Endothelial cell of umbilical vein (primary cell): Measurements from ENCODE around the gene EIF3A. TPM values are rescaled to one million over a fixed set of nuclear protein-coding genes. Genes with fewer than 3 reads are reported as not detected.

Source experiments
- BruUV-seq: library from RNA; stranded (reverse); fragments of 400-500 nt; replicated peaks from 2 replicates; lab custom pipeline; 2021; lab: Mats Ljungman, UMichigan
- CTCF ChIA-PET: fragments of 300-600, 350-600 bp; sonication (Branson Sonifier 250); formaldehyde crosslinking; loops from one replicate; lab custom pipeline; 2021; ENCODE audit warnings: antibody characterized with exemption, inconsistent platforms; lab: Charles Lee
- POLR2A ChIA-PET: fragments of 300-600, 350-600 bp; sonication (Branson Sonifier 250); formaldehyde crosslinking; loops from one replicate; lab custom pipeline; 2021; ENCODE audit warnings: antibody characterized with exemption, inconsistent platforms; lab: Charles Lee
- DNase-seq: peaks from one replicate; pipeline ENCODE4 v3.0.0-alpha.2; 2011; ENCODE audit warnings: low read depth, low spot score
- FAIRE-seq: peaks from 2 replicates; lab custom pipeline; 2011; peaks lifted over from hg19 to GRCh38; lab: Jason Lieb, UNC
- H2AFZ ChIP-seq: 2 replicates; pipeline ENCODE4 v1.6.0; 2012; ENCODE audit warnings: low read depth, low read length, control low read depth, inconsistent platforms
- H3K27ac ChIP-seq: 2 replicates; pipeline ENCODE4 v1.5.1; 2011; ENCODE audit warnings: low read depth, mild to moderate bottlenecking, control low read depth, low read length, moderate library complexity; ENCODE audit not compliant: insufficient read depth
- H3K27me3 ChIP-seq, 2 experiments: 2 replicates each; pipeline versions ENCODE4 v1.6.0 to v1.6.1; 2011; ENCODE audit warnings: low read length in 2 of 2, mixed read lengths in 1 of 2; ENCODE audit not compliant: control insufficient read depth in 2 of 2, insufficient read depth in 2 of 2
- H3K36me3 ChIP-seq, 2 experiments: 2 replicates in 1 of 2; 3 replicates in 1 of 2; pipeline ENCODE4 v1.5.1; 2011; ENCODE audit warnings: low read length in 2 of 2, mild to moderate bottlenecking in 1 of 2, moderate library complexity in 1 of 2; ENCODE audit not compliant: control insufficient read depth in 2 of 2, insufficient read depth in 2 of 2; ENCODE audit errors: extremely low read depth in 1 of 2
- H3K4me1 ChIP-seq: 3 replicates; pipeline ENCODE4 v1.5.1; 2011; ENCODE audit warnings: mild to moderate bottlenecking, low read length; ENCODE audit not compliant: control insufficient read depth, insufficient read depth; ENCODE audit errors: extremely low read depth
- H3K4me2 ChIP-seq: 2 replicates; pipeline ENCODE4 v1.6.1; 2011; ENCODE audit warnings: low read length, control low read depth, mixed read lengths; ENCODE audit not compliant: insufficient read depth
- H3K4me3 ChIP-seq, 3 experiments: fragments of 200-600 bp in 1 of 3; sonication (generic), shearing (Covaris generic) in 1 of 3; replicated peaks in 1 of 3; 2 replicates each; pipeline ENCODE4 v1.5.1; 2011 to 2016; ENCODE audit warnings: control low read depth in 3 of 3, low read length in 3 of 3, mild to moderate bottlenecking in 2 of 3, inconsistent platforms in 1 of 3, low read depth in 1 of 3, moderate library complexity in 1 of 3; ENCODE audit not compliant: insufficient read depth in 1 of 3
- H3K79me2 ChIP-seq: 2 replicates; pipeline ENCODE4 v1.6.0; 2012; ENCODE audit warnings: low read length, inconsistent platforms; ENCODE audit not compliant: control insufficient read depth, insufficient read depth
- H3K9ac ChIP-seq: replicated peaks from 2 replicates; pipeline ENCODE3; 2011; ENCODE audit warnings: low read length, control low read depth; ENCODE audit not compliant: insufficient read depth; ENCODE audit errors: extremely low read depth
- H3K9me1 ChIP-seq: replicated peaks from 3 replicates; pipeline ENCODE4 v1.6.0; 2011; ENCODE audit warnings: mild to moderate bottlenecking, low read length; ENCODE audit not compliant: control insufficient read depth, insufficient read depth; ENCODE audit errors: extremely low read depth
- H3K9me3 ChIP-seq: replicated peaks from 2 replicates; pipeline ENCODE4 v1.5.1; 2012; ENCODE audit warnings: low read length, inconsistent platforms; ENCODE audit not compliant: control insufficient read depth, insufficient read depth
- H4K20me1 ChIP-seq: replicated peaks from 2 replicates; pipeline ENCODE3; 2011; ENCODE audit warnings: mild to moderate bottlenecking, low read length; ENCODE audit not compliant: control insufficient read depth, insufficient read depth; ENCODE audit errors: extremely low read depth
- EZH2 ChIP-seq: IDR thresholded peaks from 2 replicates; pipeline ENCODE4 v1.6.1; 2012; ENCODE audit warnings: borderline replicate concordance, low read depth, mild to moderate bottlenecking, moderate library complexity, low read length, inconsistent platforms; ENCODE audit not compliant: severe bottlenecking
- FOS ChIP-seq: IDR thresholded peaks from 2 replicates; pipeline ENCODE4 v1.6.1; 2011; ENCODE audit warnings: mild to moderate bottlenecking, low read length, moderate library complexity, borderline replicate concordance; ENCODE audit not compliant: insufficient read depth
- GATA2 ChIP-seq: IDR thresholded peaks from 2 replicates; pipeline ENCODE4 v1.7.0; 2011; ENCODE audit warnings: low read depth, mild to moderate bottlenecking, moderate library complexity, mixed read lengths, low read length; ENCODE audit not compliant: insufficient read length, insufficient read depth
- JUN ChIP-seq: IDR thresholded peaks from 2 replicates; pipeline ENCODE4 v1.6.1; 2011; ENCODE audit warnings: borderline replicate concordance, low read depth; ENCODE audit not compliant: insufficient read length, insufficient read depth
- MYC ChIP-seq: IDR thresholded peaks from one replicate; pipeline ENCODE4 v1.6.1; 2011; ENCODE audit warnings: mild to moderate bottlenecking, low read depth, low read length
- POLR2A ChIP-seq: IDR thresholded peaks from 2 replicates; pipeline ENCODE4 v1.6.1; 2012; ENCODE audit warnings: low read depth, mild to moderate bottlenecking, control low read depth, low read length
- POLR2AphosphoS5 ChIP-seq: IDR thresholded peaks from 2 replicates; pipeline ENCODE4 v1.6.1; 2012; ENCODE audit warnings: low read depth, mild to moderate bottlenecking, control low read depth, low read length, moderate library complexity; ENCODE audit not compliant: insufficient read depth
- dilution Hi-C: fragments of 300-500 bp; cut with MboI; formaldehyde crosslinking; loops from one replicate; pipeline ENCODE4 v1.15.0; 2019; ENCODE audit warnings: low sequenced_read_pairs; ENCODE audit not compliant: extremely low pct_ligation_motif_present
- intact Hi-C: fragments of 100-400 bp; cut with micrococcal nuclease; formaldehyde crosslinking; loops from one replicate; pipeline ENCODE4 v1.10.0; 2022
- polyA plus RNA-seq, 4 experiments: library from polyadenylated mRNA; depleted of rRNA in 3 of 4; stranded (reverse) in 3 of 4; unstranded in 1 of 4; fragments of >200 nt; gene quantifications; 2 replicates each; pipeline versions ENCODE4 v1.2.1 to v1.2.3, GENCODE V29; 2011 to 2012; ENCODE audit warnings: missing spikeins in 1 of 4
- total RNA-seq: library from RNA; stranded (reverse); gene quantifications from 2 replicates; pipeline ENCODE4 v1.2.3, GENCODE V29; 2021
- TF ChIP-seq, protein P1 (sequence below): IDR thresholded peaks from 2 replicates; pipeline ENCODE4 v1.6.1; 2011; ENCODE audit not compliant: insufficient read depth, insufficient read length
- TF ChIP-seq, protein P2 (sequence below), 2 donors: IDR thresholded peaks; 1 replicate in 1 of 2; 2 replicates in 1 of 2; pipeline ENCODE4 v1.5.1; 2011; ENCODE audit warnings: low read length in 2 of 2, mild to moderate bottlenecking in 2 of 2, moderate library complexity in 2 of 2, control low read depth in 1 of 2, inconsistent platforms in 1 of 2, low read depth in 1 of 2; ENCODE audit not compliant: insufficient read depth in 1 of 2; ENCODE audit errors: extremely low read depth in 1 of 2

Gene EIF3A
- total and polyA plus RNA-seq, 2 donors (not counting 3 experiments of a cell fraction or from before 2014, with no cell fraction given), result 27.6 to 159 TPM

DNA sequence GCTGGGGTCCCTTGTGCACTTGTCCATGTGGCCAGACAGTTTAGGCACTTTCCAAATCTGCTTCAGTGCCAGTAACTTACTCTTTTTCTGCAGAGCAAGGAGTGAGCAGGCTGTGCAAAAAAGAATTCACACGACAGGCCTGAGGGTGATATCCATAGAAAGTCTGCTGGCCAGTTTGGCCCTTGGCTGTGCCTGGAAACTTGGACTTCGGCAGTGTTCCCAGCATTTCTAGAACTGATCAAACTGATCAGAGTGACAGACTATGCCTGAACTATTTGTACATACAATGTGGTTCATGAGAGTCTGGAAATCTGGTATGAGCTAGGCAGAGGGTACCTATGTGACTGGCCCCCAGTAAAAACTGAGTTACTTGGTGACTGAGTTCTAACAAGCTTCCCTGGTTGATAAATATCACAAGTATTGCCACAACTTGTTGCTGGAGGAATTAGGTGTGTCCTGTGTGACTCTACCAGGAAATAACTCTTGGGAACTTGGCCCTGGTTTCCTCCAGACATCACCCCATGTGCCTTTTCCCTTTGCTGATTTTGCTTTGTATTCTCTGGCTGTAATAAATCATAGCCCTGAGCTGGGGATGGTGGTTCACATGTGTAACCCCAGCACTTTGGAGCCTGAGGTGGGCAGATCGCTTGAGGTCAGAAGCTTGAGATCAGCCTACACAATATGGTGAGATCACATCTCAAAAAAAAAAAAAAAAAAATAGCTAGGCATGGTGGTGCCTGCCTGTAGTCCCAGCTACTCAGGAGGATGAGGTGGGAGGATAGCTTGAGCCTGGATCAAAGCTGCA lies 20.0 kb upstream of the EIF3A start:
- ChIA-PET POLR2A (interaction anchor here (0.7 kb wide), 1 partner anchor 28 kb away, joined by 5 read pairs; no protein-coding TSS in a partner anchor), CTCF (interaction anchor here (0.6 to 1.2 kb wide), 3 partner anchors 8 to 389 kb away, joined by 3 to 9 read pairs (median 3); no protein-coding TSS in a partner anchor)
- H3K79me2 ChIP-seq, result peaks cover 9% of the 10 kb centered on the region
- TF ChIP-seq POLR2A (peak; percentile 30), GATA2 (peak; percentile 38), FOS (peak; percentile 17)
- TF ChIP-seq, protein P1, sequence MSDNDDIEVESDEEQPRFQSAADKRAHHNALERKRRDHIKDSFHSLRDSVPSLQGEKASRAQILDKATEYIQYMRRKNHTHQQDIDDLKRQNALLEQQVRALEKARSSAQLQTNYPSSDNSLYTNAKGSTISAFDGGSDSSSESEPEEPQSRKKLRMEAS, result no peak
- peak overlapping the region; percentile 9 for H3K4me2 ChIP-seq
- no peak overlapping the region for H3K9ac ChIP-seq
- H3K27ac ChIP-seq, result no peak overlapping the region
- H3K36me3 ChIP-seq, result no peaks in the 10 kb centered on the region
- H3K9me1 ChIP-seq, result no peaks in the 10 kb centered on the region
- FAIRE-seq (peak; percentile 95), DNase-seq (peak; percentile 89)
- H4K20me1 ChIP-seq, result no peaks in the 10 kb centered on the region
- H3K27me3 ChIP-seq, result no peaks in the 10 kb centered on the region
- peak overlapping the region; percentile 25 for H2AFZ ChIP-seq
- no peak overlapping the region for H3K4me3 ChIP-seq
- no TSS peak for BruUV-seq
- H3K4me1 ChIP-seq, result peaks cover 22% of the 10 kb centered on the region
- H3K9me3 ChIP-seq, result no peaks in the 10 kb centered on the region
- dilution Hi-C loops (no loop called here), intact Hi-C loops (loop anchor here (5.0 to 10.0 kb wide), 2 partner anchors 67 to 554 kb away; partner anchors contain the start of genes BAG3 and SFXN4)

DNA sequence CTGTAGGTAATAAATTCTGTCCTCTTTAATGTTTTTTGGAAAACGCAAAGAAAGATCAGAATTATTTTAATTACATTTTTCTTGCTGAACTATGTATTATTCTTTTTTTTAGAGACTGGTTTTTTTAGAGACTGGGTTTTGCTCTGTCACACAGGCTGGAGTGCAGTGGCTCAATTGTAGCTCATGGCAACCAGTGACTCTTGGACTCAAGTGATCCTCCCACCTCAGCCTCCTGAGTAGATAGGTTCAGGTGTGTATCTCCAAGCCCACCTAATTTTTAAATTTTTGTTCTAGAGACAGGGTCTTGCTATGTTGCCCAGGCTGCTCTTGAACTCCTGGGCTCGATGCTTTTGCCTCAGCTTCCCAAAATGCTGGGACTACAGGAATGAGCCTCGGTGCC lies 18.0 kb upstream of the EIF3A start:
- Histone ChIP-seq H2AFZ (no peak overlapping the region), H3K79me2 (no peaks in the 10 kb centered on the region), H3K36me3 (no peaks in the 10 kb centered on the region), H3K27me3 (no peaks in the 10 kb centered on the region), H3K9ac (no peak overlapping the region), H3K4me1 (peaks cover 16% of the 10 kb centered on the region), H3K4me3 (no peak overlapping the region), H3K9me1 (no peaks in the 10 kb centered on the region), H3K27ac (no peak overlapping the region), H4K20me1 (no peaks in the 10 kb centered on the region), H3K4me2 (no peak overlapping the region), H3K9me3 (no peaks in the 10 kb centered on the region)
- ChIA-PET POLR2A (no interaction called here), CTCF (interaction anchor here (0.6 kb wide), 1 partner anchor 390 kb away, joined by 4 read pairs; no protein-coding TSS in a partner anchor)
- TF ChIP-seq FOS, result no peak
- TF ChIP-seq JUN, result no peak
- no peak for TF ChIP-seq MYC
- TF ChIP-seq, protein P2, sequence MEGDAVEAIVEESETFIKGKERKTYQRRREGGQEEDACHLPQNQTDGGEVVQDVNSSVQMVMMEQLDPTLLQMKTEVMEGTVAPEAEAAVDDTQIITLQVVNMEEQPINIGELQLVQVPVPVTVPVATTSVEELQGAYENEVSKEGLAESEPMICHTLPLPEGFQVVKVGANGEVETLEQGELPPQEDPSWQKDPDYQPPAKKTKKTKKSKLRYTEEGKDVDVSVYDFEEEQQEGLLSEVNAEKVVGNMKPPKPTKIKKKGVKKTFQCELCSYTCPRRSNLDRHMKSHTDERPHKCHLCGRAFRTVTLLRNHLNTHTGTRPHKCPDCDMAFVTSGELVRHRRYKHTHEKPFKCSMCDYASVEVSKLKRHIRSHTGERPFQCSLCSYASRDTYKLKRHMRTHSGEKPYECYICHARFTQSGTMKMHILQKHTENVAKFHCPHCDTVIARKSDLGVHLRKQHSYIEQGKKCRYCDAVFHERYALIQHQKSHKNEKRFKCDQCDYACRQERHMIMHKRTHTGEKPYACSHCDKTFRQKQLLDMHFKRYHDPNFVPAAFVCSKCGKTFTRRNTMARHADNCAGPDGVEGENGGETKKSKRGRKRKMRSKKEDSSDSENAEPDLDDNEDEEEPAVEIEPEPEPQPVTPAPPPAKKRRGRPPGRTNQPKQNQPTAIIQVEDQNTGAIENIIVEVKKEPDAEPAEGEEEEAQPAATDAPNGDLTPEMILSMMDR (IDR thresholded peaks at IDR 0.05; ENCODE audit: extremely low read depth in 1 of 2, insufficient read depth in 1 of 2, low read depth in 1 of 2, low read length in 2 of 2), result no peak
- TF ChIP-seq EZH2, result no peak
- TF ChIP-seq GATA2, result no peak
- no peak for TF ChIP-seq POLR2AphosphoS5
- no peak for TF ChIP-seq POLR2A
- TF ChIP-seq, protein P1, result no peak
- intact Hi-C loops (no loop called here), dilution Hi-C loops (no loop called here)
- DNase-seq, result no peak
- BruUV-seq, result no TSS peak
- no peak for FAIRE-seq
